ENCODE data around the gene FAM114A1. TPM values are rescaled to one million over a fixed set of nuclear protein-coding genes. Genes with fewer than 3 reads are reported as not detected.

Gene FAM114A1
- polyA plus RNA-seq, 1 donor from 2014 or later, result not detected

GRCh38 chr4:38866973-38867477, 581 bp upstream of the FAM114A1 start:
- Histone ChIP-seq H3F3A (ENCODE audit: insufficient read depth, low read length, poor library complexity, severe bottlenecking) (no peaks in the 10 kb centered on the region), H3K9me3 (ENCODE audit: low read length) (no peaks in the 10 kb centered on the region)

More at GRCh38 chr4:38866973-38867477, 581 bp upstream of the FAM114A1 start:
- H3K4me3 ChIP-seq (ENCODE audit: low read length), result peak overlapping the region; percentile 43
- no peak overlapping the region for H3K4me2 ChIP-seq (ENCODE audit: low read length)
- peaks cover 22% of the 10 kb centered on the region for H3K27me3 ChIP-seq (ENCODE audit: insufficient read depth, low read depth, low read length)
- H3K79me2 ChIP-seq (replicated peaks; ENCODE audit: insufficient read depth, low read length), result no peaks in the 10 kb centered on the region
- H2AFZ ChIP-seq (ENCODE audit: low read depth, low read length), result no peak overlapping the region
- TF ChIP-seq CTCF (IDR thresholded peaks at IDR 0.05; ENCODE audit: poor library complexity, severe bottlenecking), result no peak
- no peak for TF ChIP-seq RAD21 (conservative IDR thresholded peaks at IDR 0.05)
- TF ChIP-seq MXI1 (conservative IDR thresholded peaks at IDR 0.05; ENCODE audit: poor library complexity, severe bottlenecking), result no peak
- no peak for TF ChIP-seq POLR2AphosphoS5 (IDR thresholded peaks at IDR 0.05)
- TF ChIP-seq REST (IDR thresholded peaks at IDR 0.05; ENCODE audit: borderline replicate concordance), result no peak
- no peak for TF ChIP-seq EZH2 (IDR thresholded peaks at IDR 0.05; ENCODE audit: borderline replicate concordance, insufficient read depth, low read length, poor library complexity, severe bottlenecking)
- TF ChIP-seq SMC3 (conservative IDR thresholded peaks at IDR 0.05; ENCODE audit: poor library complexity), result no peak
- no peak for TF ChIP-seq TAF1 (IDR thresholded peaks at IDR 0.05; ENCODE audit: low read depth)
- TF ChIP-seq EP300 (conservative IDR thresholded peaks at IDR 0.05; ENCODE audit: poor library complexity, severe bottlenecking), result no peak
- no peaks in the 10 kb centered on the region for H3K9me2 ChIP-seq (ENCODE audit: insufficient read depth, low read length)
- no peak overlapping the region for H3K27ac ChIP-seq (ENCODE audit: low read length)
- H4K20me1 ChIP-seq (ENCODE audit: insufficient read depth), result no peaks in the 10 kb centered on the region
- no peaks in the 10 kb centered on the region for H3K36me3 ChIP-seq (ENCODE audit: insufficient read depth, low read length)
- no peak overlapping the region for H3K9ac ChIP-seq (ENCODE audit: low read length)
